Lower leg skin (tissue), 3 donors: ENCODE data around the gene LHB.

Source experiments
- CTCF ChIP-seq, 3 donors: fragments of 450-650 bp; IDR thresholded peaks; one replicate each; pipeline ENCODE4 v1.5.1; 2016; ENCODE audit warnings: antibody characterized with exemption in 3 of 3, mild to moderate bottlenecking in 3 of 3, moderate library complexity in 2 of 3
- POLR2A ChIP-seq, 2 donors: fragments of 450-650 bp; IDR thresholded peaks; one replicate each; pipeline ENCODE4 v1.6.1; 2016 to 2017; ENCODE audit warnings: antibody characterized with exemption in 2 of 2, mild to moderate bottlenecking in 1 of 2, moderate library complexity in 1 of 2

- TF ChIP-seq CTCF (IDR thresholded peaks at IDR 0.05) = no peak
- TF ChIP-seq POLR2A (IDR thresholded peaks at IDR 0.05) = no peak
Measured at GRCh38 chr19:49056101-49056901, 39.4 kb upstream of the LHB start.
